Cardiac septum (tissue), 1 donor: Measurements from ENCODE around the gene METTL15. TPM values are rescaled to one million over a fixed set of nuclear protein-coding genes. Genes with fewer than 3 reads are reported as not detected.
"Not testable (repeated sequence)": the region's sequence is repeated elsewhere in the genome, so short reads cannot be mapped to it uniquely, and the experiment has no call there.

Experiments used
- DNase-seq: peaks from one replicate; pipeline ENCODE4 v3.0.0-alpha.2; 2020; ENCODE audit warnings: low spot score
- intact Hi-C: fragments of 100-400 bp; cut with DNase I; formaldehyde crosslinking; loops from one replicate; pipeline ENCODE4 v1.14.0; 2022
- total RNA-seq: library from RNA; stranded (reverse); fragmentation: NEBNext Ultra II Directional; extraction: Animal tissue kit (Norgen Biotek cat#: 25700); gene quantifications from one replicate; pipeline ENCODE4 v1.2.1, GENCODE V29; 2021
- donor health status: DM: no; HTN: no; CAD: no.

Gene METTL15
- total RNA-seq, 1 donor from 2014 or later = 10.9 TPM

- DNase-seq = no peak
- intact Hi-C loops = no loop called here
Observed at GRCh38 chr11:28259177-28259843, 151.1 kb downstream of the METTL15 start.

- intact Hi-C loops = no loop called here
- DNase-seq = no peak
Observed at GRCh38 chr11:28268925-28269324, 160.7 kb downstream of the METTL15 start.

GRCh38 chr11:28269586-28269985 is 161.4 kb downstream of the METTL15 start:
- intact Hi-C loops = no loop called here
- DNase-seq = no peak

- DNase-seq, intact Hi-C loops: not testable (repeated sequence)
Observed at GRCh38 chr11:28272247-28272646, 164.1 kb downstream of the METTL15 start.

- intact Hi-C loops = no loop called here
- DNase-seq = no peak
Observed at GRCh38 chr11:28274216-28274615, 166.0 kb downstream of the METTL15 start.

GRCh38 chr11:28284196-28284595 is 176.0 kb downstream of the METTL15 start:
- DNase-seq = no peak

GRCh38 chr11:28289444-28289843 is 181.3 kb downstream of the METTL15 start:
- intact Hi-C loops = no loop called here

More at GRCh38 chr11:28284196-28284595, 176.0 kb downstream of the METTL15 start:
- intact Hi-C loops = no loop called here

GRCh38 chr11:28290995-28291394 is 182.8 kb downstream of the METTL15 start:
- DNase-seq, intact Hi-C loops: not testable (repeated sequence)

More at GRCh38 chr11:28289444-28289843, 181.3 kb downstream of the METTL15 start:
- no peak for DNase-seq

GRCh38 chr11:28296426-28296825 is 188.2 kb downstream of the METTL15 start:
- intact Hi-C loops = no loop called here
- no peak for DNase-seq

GRCh38 chr11:28298209-28298608 is 190.0 kb downstream of the METTL15 start:
- intact Hi-C loops = no loop called here
- no peak for DNase-seq

GRCh38 chr11:28303477-28304191 is 195.4 kb downstream of the METTL15 start:
- intact Hi-C loops = no loop called here

GRCh38 chr11:28315440-28315839 is 207.3 kb downstream of the METTL15 start:
- intact Hi-C loops = no loop called here
- no peak for DNase-seq

More at GRCh38 chr11:28303477-28304191, 195.4 kb downstream of the METTL15 start:
- DNase-seq = no peak

- intact Hi-C loops = no loop called here
- no peak for DNase-seq
Observed at GRCh38 chr11:28318871-28319270, 210.7 kb downstream of the METTL15 start.

GRCh38 chr11:28323621-28324020 is 215.4 kb downstream of the METTL15 start:
- intact Hi-C loops = no loop called here
- DNase-seq = no peak

- intact Hi-C loops, DNase-seq: not testable (repeated sequence)
Observed at GRCh38 chr11:28332393-28332792, 224.2 kb downstream of the METTL15 start.

GRCh38 chr11:28337701-28338100 is 229.5 kb downstream of the METTL15 start:
- intact Hi-C loops = no loop called here
- no peak for DNase-seq

- intact Hi-C loops = no loop called here
- no peak for DNase-seq
Observed at GRCh38 chr11:28338371-28338770, 230.2 kb downstream of the METTL15 start.

GRCh38 chr11:28339488-28339887 is 231.3 kb downstream of the METTL15 start:
- intact Hi-C loops = no loop called here
- DNase-seq = no peak

GRCh38 chr11:28342716-28343115 is 234.5 kb downstream of the METTL15 start:
- no peak for DNase-seq
- intact Hi-C loops = no loop called here

- no peak for DNase-seq
- intact Hi-C loops = no loop called here
Observed at GRCh38 chr11:28343304-28344233, 235.4 kb downstream of the METTL15 start.
